Renal cortex interstitium (tissue), 11 donors: Measurements from ENCODE around the gene HK1. TPM values are rescaled to one million over a fixed set of nuclear protein-coding genes. Genes with fewer than 3 reads are reported as not detected.
"Not testable (repeated sequence)": the region's sequence is repeated elsewhere in the genome, so short reads cannot be mapped to it uniquely, and the experiment has no call there.

ENCODE experiments used
- DNase-seq, 11 donors: peaks; one replicate each; pipeline ENCODE4 v3.0.0-alpha.2; 2013; ENCODE audit warnings: low read depth in 9 of 11, low spot score in 4 of 11; ENCODE audit errors: extremely low read depth in 1 of 11
- polyA plus RNA-seq, 3 donors: library from polyadenylated mRNA; unstranded; fragments of 120-200 nt; gene quantifications; one replicate each; pipeline ENCODE4 v1.2.1, GENCODE V29; 2013; ENCODE audit not compliant: insufficient read length in 3 of 3

The HK1 gene
- polyA plus RNA-seq, 3 donors: 49.7 to 58.3 (median 53.4) TPM

DNA sequence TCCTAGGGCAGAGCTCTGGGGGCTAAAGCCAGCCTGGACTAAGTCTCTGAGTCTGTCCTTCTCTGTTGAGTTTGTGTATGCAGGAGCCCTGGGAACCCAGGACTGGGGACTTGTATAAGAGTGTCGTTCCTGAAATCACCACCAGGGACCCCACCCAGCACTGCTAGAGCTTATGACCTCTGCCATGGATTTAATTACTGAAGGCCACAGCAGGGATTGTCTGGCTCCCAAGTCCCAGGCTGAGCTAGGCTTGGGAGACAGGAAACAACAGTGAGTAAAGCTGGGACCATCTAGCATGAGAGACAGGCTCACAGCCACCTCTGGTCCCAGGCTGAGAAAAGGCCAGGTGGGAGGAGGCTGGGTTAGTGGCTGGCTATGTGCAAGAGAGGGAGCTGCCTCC, 171.5 kb downstream of the HK1 start:
- DNase-seq: peak in 2 of 11 donors; percentile 32 to 51

DNA sequence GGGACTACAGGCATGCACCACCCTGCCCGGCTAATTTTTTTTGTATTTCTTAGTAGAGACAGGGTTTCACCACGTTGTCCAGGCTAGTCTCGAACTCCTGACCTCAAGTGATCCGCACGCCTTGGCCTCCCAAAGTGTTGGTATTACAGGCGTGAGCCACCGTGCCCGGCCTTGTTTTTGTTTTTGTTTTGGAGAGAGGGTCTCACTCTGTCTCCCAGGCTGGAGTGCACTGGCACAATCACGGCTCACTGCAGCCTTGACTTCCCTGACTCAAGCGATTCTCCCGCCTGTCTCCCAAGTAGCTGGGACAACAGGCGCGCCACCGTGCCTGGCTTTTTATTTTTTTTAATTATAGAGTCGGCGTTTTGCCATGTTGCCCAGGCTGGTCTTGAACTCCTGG, 172.1 kb downstream of the HK1 start:
- not testable (repeated sequence) for DNase-seq

DNA sequence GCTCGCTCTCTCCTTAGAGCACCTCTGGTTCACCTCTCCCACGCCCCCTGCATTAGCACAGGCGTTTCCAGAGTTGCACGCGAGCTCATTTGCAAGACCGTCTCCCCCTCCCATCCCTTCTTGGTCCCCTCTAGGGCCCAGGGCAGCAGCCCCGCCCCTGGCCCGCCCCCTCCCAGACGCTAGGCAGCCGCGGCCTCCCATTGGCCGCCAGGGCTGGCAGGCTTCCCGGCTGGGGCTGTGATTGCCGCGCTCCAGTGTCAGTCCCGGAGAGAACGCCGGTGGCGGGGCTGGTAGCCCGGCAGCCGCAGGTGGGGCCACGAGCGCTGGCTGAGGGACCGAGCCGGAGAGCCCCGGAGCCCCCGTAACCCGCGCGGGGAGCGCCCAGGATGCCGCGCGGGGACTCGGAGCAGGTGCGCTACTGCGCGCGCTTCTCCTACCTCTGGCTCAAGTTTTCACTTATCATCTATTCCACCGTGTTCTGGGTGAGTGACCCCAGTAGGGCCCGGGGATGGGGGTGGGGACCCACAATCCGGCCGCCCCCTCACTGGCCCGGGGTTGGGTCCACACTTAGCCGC, 173.0 kb downstream of the HK1 start, which contains the start of gene TSPAN15:
TSS of gene TSPAN15 (plus strand) at position 257 of the 575 bp plus-strand sequence. CDS start at position 387, 130 bp downstream.
- DNase-seq: peak in 10 of 11 donors; percentile 59 to 86 (median 80)

Other genes with a start within 250 kb of the HK1 start
- gene SRGN, start 190.4 kb upstream of the HK1 start, polyA plus RNA-seq: 10 to 100 TPM; 14.4 to 26.8 (median 20.1) TPM
- gene VPS26A, start 154.3 kb upstream of the HK1 start, polyA plus RNA-seq: 100 to 1,000 TPM in 1 of 3 donors, 10 to 100 TPM in 2; 75.9 to 101 (median 81.1) TPM
- 10 to 100 TPM; 38.1 to 47.4 (median 43.3) TPM for gene SUPV3L1, start 98.3 kb upstream of the HK1 start, polyA plus RNA-seq
- gene HKDC1, start 58.2 kb upstream of the HK1 start, polyA plus RNA-seq: 10 to 100 TPM; 15.3 to 34.1 (median 15.6) TPM
- under 1 TPM in 2 of 3 donors, not detected in 1; 0.18 to 0.47 TPM for gene TACR2, start 138.4 kb downstream of the HK1 start, polyA plus RNA-seq
- 10 to 100 TPM; 42.3 to 56.0 (median 46.8) TPM for gene TSPAN15, start 173.0 kb downstream of the HK1 start, polyA plus RNA-seq